Measurements from ENCODE around the gene OR2C1. TPM values are rescaled to one million over a fixed set of nuclear protein-coding genes. Genes with fewer than 3 reads are reported as not detected.

Gene OR2C1
- total RNA-seq, 1 experiment from 2014 or later = not detected

- TF ChIP-seq, protein P1, sequence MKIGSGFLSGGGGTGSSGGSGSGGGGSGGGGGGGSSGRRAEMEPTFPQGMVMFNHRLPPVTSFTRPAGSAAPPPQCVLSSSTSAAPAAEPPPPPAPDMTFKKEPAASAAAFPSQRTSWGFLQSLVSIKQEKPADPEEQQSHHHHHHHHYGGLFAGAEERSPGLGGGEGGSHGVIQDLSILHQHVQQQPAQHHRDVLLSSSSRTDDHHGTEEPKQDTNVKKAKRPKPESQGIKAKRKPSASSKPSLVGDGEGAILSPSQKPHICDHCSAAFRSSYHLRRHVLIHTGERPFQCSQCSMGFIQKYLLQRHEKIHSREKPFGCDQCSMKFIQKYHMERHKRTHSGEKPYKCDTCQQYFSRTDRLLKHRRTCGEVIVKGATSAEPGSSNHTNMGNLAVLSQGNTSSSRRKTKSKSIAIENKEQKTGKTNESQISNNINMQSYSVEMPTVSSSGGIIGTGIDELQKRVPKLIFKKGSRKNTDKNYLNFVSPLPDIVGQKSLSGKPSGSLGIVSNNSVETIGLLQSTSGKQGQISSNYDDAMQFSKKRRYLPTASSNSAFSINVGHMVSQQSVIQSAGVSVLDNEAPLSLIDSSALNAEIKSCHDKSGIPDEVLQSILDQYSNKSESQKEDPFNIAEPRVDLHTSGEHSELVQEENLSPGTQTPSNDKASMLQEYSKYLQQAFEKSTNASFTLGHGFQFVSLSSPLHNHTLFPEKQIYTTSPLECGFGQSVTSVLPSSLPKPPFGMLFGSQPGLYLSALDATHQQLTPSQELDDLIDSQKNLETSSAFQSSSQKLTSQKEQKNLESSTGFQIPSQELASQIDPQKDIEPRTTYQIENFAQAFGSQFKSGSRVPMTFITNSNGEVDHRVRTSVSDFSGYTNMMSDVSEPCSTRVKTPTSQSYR (CRISPR knock-in tag; IDR thresholded peaks at IDR 0.05) = no peak
- no peak for TF ChIP-seq OVOL2 (CRISPR knock-in tag; IDR thresholded peaks at IDR 0.05; ENCODE audit: borderline replicate concordance)
- no peak for TF ChIP-seq TCF7 (CRISPR knock-in tag; IDR thresholded peaks at IDR 0.05; ENCODE audit: low read depth)
- TF ChIP-seq, protein P2, sequence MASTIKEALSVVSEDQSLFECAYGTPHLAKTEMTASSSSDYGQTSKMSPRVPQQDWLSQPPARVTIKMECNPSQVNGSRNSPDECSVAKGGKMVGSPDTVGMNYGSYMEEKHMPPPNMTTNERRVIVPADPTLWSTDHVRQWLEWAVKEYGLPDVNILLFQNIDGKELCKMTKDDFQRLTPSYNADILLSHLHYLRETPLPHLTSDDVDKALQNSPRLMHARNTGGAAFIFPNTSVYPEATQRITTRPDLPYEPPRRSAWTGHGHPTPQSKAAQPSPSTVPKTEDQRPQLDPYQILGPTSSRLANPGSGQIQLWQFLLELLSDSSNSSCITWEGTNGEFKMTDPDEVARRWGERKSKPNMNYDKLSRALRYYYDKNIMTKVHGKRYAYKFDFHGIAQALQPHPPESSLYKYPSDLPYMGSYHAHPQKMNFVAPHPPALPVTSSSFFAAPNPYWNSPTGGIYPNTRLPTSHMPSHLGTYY (CRISPR knock-in tag; IDR thresholded peaks at IDR 0.05) = no peak
- TF ChIP-seq ZNF671 (CRISPR knock-in tag; IDR thresholded peaks at IDR 0.05) = no peak
- TF ChIP-seq E2F4 (CRISPR knock-in tag; IDR thresholded peaks at IDR 0.05; ENCODE audit: borderline replicate concordance, low read depth) = no peak
- TF ChIP-seq, protein P3, sequence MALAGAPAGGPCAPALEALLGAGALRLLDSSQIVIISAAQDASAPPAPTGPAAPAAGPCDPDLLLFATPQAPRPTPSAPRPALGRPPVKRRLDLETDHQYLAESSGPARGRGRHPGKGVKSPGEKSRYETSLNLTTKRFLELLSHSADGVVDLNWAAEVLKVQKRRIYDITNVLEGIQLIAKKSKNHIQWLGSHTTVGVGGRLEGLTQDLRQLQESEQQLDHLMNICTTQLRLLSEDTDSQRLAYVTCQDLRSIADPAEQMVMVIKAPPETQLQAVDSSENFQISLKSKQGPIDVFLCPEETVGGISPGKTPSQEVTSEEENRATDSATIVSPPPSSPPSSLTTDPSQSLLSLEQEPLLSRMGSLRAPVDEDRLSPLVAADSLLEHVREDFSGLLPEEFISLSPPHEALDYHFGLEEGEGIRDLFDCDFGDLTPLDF (CRISPR knock-in tag; IDR thresholded peaks at IDR 0.05) = no peak
- TF ChIP-seq, protein P4, sequence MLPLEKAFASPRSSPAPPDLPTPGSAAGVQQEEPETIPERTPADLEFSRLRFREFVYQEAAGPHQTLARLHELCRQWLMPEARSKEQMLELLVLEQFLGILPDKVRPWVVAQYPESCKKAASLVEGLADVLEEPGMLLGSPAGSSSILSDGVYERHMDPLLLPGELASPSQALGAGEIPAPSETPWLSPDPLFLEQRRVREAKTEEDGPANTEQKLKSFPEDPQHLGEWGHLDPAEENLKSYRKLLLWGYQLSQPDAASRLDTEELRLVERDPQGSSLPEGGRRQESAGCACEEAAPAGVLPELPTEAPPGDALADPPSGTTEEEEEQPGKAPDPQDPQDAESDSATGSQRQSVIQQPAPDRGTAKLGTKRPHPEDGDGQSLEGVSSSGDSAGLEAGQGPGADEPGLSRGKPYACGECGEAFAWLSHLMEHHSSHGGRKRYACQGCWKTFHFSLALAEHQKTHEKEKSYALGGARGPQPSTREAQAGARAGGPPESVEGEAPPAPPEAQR (CRISPR knock-in tag; IDR thresholded peaks at IDR 0.05) = no peak
- TF ChIP-seq RELA (CRISPR knock-in tag; IDR thresholded peaks at IDR 0.05; ENCODE audit: borderline replicate concordance) = no peak
- no peak for TF ChIP-seq HMGA2 (CRISPR knock-in tag; IDR thresholded peaks at IDR 0.05)
- TF ChIP-seq JAZF1 (CRISPR knock-in tag; IDR thresholded peaks at IDR 0.05) = no peak
- no peak for TF ChIP-seq CREM (CRISPR knock-in tag; IDR thresholded peaks at IDR 0.05)
- TF ChIP-seq, protein P5, sequence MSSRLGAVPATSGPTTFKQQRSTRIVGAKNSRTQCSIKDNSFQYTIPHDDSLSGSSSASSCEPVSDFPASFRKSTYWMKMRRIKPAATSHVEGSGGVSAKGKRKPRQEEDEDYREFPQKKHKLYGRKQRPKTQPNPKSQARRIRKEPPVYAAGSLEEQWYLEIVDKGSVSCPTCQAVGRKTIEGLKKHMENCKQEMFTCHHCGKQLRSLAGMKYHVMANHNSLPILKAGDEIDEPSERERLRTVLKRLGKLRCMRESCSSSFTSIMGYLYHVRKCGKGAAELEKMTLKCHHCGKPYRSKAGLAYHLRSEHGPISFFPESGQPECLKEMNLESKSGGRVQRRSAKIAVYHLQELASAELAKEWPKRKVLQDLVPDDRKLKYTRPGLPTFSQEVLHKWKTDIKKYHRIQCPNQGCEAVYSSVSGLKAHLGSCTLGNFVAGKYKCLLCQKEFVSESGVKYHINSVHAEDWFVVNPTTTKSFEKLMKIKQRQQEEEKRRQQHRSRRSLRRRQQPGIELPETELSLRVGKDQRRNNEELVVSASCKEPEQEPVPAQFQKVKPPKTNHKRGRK (CRISPR knock-in tag; IDR thresholded peaks at IDR 0.05; ENCODE audit: borderline replicate concordance) = no peak
These were observed 27.6 kb upstream of the OR2C1 start (continued) for GRCh38 chr16:3328104-3328503.

DNA sequence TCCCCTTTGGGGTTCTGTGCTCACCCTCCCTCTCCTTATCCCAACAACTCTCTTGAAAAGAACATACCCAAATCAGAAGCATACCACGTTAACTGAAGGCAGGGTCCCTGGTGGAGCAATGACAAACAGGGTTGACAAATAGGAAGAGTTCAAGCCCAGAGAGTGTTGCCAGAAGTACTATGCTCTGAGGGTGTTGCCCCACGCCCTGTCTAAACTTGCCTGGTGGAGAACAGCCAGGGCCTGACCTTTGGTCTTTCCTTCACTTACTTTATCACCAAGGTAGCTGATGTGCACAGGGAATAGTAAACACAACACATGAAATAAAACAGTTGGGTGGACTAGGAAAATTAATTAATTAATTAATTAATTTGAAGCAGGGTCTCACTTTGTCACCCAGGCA lies 27.0 kb upstream of the OR2C1 start:
- Mint-ChIP-seq H3K27me3 (ENCODE audit: low read depth) (peaks cover 24% of the 10 kb centered on the region), H3K36me3 (peaks cover 2% of the 10 kb centered on the region; the same call in 1 of the 2 replicates), H3K27ac (no peak overlapping the region), H3K4me1 (no peaks in the 10 kb centered on the region), H3K9me3 (peaks cover 34% of the 10 kb centered on the region), H3K4me3 (no peak overlapping the region)
- TF ChIP-seq TEAD1 (CRISPR knock-in tag; IDR thresholded peaks at IDR 0.05) (no peak), ZNF396 (CRISPR knock-in tag; IDR thresholded peaks at IDR 0.05; ENCODE audit: borderline replicate concordance) (no peak), HMGXB4 (CRISPR knock-in tag; IDR thresholded peaks at IDR 0.05) (no peak), JAZF1 (CRISPR knock-in tag; IDR thresholded peaks at IDR 0.05) (no peak), ZNF138 (CRISPR knock-in tag; conservative IDR thresholded peaks at IDR 0.05) (no peak), MXD4 (CRISPR knock-in tag; IDR thresholded peaks at IDR 0.05; ENCODE audit: borderline replicate concordance) (no peak), NFYB (CRISPR knock-in tag; conservative IDR thresholded peaks at IDR 0.05; ENCODE audit: low read depth) (no peak), PRRX2 (CRISPR knock-in tag; IDR thresholded peaks at IDR 0.05) (no peak), CTCF (IDR thresholded peaks at IDR 0.05) (no peak)
- ChIA-PET CTCF (no interaction called here), POLR2A (no interaction called here)
- no peak for DNase-seq (ENCODE audit: low spot score)
- ATAC-seq = no peak

Measured in WTC11 (cell line).